GM21528 (cell line): ENCODE results near the gene MBL2.

Experiments
- ATAC-seq: cut with Tn5 transposase; IDR thresholded peaks from one replicate; pipeline ENCODE4 v1.9.1; 2021; ENCODE audit warnings: mild to moderate bottlenecking, moderate library complexity; ENCODE audit not compliant: unreplicated experiment, low FRiP score

MBL2 gene

DNA sequence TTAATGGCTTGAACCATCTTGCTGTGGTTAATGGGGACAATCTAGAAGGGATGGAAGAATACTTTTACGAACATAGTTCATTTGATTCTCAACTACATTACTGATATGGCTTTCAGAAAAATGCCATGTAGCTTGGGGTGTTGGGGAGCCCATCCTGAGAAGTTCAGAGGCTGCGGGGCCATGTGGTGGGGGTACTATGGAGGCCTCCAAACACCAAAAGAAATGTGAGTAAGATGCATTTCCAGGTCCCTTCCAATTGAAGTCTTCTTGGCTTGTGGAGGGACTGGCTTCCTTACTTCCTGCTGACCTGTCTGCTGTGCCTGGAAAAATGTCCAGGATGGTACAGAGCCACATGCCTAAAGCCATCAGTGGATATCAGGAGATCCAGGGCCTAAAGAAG lies 1.6 kb upstream of the MBL2 start:
- ATAC-seq: no peak

DNA sequence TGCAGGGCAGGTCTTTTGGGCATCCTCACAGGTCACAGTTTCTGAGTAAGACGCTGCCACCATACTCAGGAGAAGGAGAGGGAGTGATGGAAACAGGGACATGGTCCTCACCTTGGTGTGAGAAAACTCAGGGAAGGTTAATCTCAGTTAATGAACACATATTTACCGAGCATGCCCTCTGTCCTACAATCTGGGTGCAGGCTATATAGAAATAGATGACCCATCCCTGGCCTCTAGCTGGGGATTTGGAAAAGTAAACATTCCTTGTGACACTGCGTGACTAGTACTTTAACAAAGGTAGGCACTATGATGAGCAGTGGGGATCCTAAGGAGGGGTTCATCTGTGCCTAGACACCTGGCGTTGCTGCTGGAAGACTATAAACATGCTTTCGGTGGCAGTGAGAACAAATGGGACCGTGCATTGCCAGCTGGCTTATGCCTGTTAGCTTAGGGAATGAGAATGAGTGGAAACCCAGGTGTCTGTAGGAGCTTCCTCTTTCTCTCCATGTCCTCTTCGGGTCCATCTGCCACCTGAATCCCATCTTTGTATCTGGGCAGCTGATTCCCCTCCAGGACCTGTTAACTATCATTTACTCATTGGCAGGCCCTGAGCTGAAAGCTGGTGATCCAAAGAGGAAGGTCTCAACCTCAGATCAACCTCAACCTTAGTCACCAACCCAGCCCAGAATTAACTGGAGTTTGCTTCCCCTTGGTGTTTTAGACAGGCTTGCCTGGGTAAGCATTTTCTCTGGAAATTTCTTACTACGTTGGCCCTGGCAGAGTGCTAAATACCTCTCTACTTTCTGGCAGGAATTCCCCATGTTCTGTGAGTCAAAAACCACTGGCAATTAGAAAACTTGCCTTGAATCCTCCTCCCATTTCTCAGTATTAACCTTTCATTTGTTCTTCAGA lies 794 bp downstream of the MBL2 start:
- no peak for ATAC-seq

DNA sequence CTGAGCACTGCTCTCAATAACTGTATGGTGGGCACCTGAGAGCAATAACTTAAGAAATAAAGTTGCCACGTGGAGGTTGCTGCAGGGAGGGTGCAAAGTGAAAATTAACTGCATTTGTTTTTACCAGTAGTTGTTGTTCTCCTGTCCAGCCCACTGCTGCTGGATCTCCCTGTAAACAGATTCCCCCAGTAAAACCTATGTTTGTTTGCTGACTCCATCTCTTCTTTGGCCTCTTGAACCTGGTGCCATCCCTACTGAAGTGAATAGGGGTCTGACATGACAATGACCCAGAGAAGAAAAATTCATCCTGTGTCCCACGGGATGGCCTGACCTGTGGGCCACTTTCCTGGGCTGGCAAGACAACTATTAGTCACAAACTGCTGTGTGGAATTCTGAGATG lies 1.7 kb downstream of the MBL2 start:
- no peak for ATAC-seq

DNA sequence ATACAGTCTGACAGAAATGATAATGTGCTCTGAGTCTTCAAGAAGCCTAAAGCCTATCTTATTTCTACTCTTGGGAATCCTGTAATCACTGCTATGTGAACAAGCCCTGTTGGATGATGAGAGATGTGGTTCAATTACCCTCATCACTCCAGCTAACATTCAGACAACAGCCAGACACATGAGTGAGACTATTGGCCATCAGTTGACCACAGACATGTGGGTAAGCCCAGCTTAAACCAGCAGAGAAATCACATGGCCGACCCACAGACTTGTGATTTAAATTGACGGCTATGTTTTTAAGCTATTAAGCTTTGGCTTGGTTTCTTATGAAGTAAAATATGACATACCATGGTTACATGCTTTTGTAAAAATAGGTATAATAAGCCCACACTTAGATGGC lies 2.6 kb downstream of the MBL2 start:
- no peak for ATAC-seq

DNA sequence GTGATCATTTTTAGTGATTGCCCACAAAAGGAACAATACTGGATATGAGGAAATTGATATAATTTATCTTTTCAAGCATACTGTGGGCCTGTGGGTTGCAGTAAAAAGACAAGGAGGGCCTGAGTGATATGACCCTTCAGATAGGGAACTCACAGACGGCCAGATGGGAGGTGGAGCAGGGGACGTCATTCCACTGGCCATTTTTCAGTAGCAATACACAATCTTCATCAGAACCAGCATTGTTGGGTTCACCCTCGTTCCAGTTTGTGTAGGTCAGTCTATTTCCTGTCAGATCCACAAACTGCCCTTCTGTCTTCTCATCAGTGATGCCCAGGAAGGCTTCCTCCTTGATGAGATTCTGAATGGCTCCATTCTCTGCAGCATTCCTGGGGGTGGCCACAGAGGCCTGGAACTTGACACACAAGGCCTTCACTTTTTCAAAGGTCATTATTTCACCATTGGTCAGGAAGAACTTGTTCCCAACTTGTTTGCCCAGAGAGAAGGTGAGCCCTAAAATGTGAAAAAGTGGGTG lies 4.5 kb downstream of the MBL2 start:
- ATAC-seq: no peak

DNA sequence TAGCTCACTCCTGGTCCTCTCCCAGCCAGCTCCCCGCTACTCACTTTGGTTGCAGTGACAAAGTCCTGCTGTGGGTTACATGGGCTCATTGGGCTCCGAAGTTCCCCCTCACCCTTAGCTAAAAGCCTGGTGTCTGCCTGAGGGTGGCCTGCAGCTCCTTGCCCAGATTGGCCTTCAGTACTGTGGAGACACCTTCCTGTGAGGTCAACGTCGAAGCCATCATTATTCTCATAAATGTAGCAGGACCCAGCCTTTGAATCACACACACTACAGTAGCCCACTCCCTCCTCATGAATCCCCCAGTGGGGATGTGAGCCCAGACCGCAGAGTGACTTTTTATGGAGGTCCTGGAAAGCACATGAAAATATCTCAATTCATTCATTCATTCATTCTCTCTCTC lies 10.5 kb downstream of the MBL2 start:
- ATAC-seq: no peak

DNA sequence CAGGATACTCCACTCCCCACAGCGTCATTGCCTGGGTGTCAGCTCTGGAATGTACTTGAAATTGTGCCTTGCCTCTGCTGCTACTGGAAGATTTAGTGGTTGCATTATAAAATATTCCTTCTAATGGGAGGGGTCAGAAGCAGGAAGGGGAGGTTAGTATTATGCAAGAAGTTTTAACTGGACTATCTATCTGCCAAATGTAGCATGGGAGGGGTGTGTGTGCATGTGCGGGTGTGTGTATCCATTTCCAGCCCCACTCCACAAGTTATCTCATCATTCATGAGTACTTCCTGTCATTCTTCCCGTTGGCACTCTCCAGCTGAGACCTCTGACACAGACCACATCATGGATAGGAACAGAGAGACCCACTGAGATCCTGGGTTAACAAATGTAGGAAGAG lies 13.4 kb downstream of the MBL2 start:
- no peak for ATAC-seq

DNA sequence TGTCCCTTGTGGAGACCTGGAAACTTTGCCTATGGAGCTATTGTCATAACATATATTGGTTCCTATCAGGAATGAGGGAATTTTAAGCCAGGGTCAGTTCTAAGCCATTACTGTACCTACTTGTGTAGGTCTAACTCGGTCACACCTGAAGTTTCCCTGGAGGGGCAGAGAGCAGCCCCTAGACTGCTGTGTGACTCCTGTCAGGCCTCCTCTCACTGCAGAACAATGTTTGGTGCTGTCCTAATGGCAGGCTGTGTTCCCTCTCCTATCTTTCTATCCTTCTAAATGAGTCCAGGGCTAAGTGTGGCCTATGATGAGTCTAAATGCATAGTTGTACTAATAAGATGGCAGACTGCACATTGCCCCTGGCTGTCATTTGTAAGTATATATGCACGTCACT lies 14.2 kb downstream of the MBL2 start:
- no peak for ATAC-seq

DNA sequence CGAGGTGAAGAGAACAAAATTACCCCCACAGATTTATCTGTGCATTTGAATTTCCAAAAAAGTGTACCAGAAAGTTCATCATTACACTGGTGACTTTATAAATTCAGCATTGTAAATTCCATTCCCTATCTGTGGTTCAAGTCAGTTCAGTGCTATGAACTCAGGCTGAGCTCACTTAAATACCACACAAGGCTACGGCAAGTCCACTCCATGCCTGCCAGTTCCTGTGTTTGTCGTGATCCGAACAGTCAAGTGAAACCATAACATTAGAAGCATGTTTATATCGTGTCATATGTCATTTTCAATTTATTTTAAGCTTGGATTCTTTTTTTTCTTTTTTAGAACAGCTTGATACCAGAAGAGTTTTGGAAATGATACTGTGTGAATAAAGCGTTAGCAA lies 14.8 kb downstream of the MBL2 start:
- ATAC-seq: no peak

DNA sequence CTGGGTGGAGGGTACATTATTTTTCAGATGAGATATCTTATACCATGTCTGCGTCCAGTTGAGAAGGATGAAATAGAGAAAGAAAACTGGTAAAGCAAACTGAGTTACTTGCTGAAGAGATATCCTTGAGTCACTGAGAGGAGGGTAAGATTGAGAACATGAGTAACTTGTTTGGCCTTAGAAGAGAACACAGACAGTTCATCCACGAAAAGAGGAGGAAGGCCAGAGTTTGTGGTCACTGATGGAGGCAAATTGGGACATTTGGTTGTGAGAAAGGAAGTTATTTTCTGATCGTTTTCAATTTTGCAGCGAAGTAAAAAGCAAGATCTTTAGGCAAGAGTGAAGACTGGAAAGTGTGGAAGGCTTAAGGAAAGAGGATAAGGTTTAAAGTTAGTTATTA lies 15.6 kb downstream of the MBL2 start:
- ATAC-seq: no peak

DNA sequence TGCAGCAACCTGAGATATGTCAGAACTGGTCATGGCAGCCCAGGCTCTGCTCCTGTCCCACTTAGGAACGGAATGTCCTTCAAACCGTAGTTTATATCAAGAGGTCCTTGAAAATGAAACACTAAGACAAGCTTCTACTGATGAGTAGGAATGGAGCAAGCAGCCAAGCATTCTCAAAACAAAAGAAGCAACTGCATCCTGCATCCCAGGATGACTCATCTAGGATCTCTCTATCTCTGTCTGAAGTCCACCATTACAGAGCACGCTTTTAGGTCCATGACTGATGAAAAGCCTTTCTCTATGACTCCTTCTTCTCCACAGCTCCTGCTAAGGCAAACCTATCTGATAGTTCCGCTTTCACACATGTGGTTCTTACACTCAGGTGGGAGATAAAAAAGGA lies 16.3 kb downstream of the MBL2 start:
- no peak for ATAC-seq

DNA sequence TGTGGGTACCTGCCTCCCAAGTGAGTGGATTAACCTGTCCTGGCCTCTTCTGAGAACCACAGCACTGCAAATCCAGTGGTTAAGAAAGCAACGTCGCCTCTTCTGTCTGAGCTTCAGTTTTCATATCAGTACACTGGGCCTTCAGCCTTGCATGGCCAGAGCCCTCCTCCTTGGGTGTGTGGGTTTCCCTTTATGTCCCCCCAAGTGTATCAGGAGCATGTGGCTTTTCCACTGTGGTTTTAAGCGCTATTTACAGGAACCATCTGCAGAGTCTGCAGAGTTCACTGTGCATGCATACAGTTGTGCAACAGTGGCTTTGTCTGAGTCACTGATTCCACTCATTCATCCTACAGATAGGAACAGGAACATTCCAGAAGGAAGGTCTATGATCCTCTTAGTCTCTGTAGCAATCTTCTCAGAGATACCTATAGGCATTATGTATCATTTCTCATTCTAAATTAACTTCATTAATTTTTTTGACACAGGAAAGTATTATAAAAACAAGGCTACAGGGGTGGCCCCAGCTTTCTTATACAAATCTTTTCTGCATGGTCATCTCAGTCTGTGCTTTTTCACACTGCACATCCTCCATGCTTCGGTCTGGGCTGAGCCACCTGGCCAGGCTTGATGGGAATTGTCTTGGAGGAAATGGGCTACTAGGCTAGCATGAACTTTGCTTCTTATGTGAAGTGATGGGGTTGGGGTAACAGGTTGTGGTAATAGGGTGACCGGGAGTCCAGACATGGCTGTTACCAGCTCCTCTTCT lies 17.1 kb downstream of the MBL2 start:
- no peak for ATAC-seq

DNA sequence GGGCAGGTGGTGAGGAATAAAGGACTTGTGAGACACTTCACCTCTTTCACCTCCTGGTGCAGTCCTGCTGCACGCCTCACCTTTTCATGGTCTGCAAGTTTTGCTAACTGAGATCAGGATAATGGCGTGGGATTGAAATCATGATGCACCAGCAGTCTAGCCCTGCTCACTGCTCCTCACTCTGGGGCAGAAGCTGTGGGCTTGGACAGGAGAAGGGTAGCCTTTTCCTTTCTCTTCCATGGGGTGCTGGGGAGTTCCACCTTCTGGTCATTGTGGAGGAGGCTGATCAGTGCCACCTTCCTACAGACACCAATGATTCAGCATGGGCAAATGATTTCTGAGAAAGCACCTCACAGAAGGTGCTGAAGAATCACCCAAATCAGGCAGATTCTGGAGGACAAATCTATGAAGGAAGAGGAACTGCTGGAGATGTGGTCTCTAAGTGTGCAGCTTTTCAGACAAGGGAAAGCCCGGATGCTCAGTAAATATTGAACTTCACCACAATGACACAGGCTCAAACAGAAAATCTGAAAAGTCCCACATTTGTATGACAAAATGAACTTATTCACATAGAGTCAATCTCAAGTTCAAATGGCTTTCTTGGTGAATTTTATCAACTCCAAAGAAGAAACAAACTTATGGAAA lies 19.7 kb downstream of the MBL2 start:
- no peak for ATAC-seq

DNA sequence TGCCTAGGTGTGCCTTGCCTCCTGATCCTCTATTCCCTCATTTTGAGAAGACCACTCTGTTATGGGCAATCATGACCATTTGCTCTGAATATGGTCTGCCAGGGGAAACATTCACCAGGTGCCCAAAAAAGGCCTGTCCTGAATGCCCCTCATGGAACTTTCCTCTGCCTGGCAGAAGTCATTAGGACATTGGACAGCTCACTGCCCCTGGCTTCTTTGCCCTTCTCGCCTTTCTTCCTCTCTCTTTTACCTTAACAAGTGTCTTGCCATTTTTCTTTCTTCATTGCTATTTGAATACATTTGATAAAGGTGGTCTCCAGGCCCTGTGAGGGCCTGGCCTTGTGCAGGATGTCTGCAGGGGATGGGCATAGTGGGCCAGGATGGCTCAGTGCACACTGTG lies 20.3 kb downstream of the MBL2 start:
- ATAC-seq: no peak

DNA sequence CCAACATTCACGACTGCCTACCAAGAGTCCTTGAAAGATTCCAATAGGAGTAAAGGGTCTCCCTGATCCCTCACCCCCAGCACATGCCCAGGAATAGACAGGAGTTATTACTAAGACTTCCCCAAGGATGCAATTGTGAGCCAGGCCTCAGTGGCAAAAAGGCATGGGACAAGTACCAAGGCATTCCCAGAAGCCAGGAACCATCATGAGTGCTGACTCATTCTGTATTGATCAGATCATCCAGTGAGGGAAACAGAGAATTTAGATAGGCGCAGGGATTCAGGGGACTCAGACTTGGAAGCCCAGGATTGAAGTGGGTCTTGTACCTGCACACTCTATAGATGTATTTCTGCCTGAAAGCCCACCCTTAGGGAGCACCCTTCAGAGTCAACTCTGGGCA lies 21.2 kb downstream of the MBL2 start:
- ATAC-seq: no peak

DNA sequence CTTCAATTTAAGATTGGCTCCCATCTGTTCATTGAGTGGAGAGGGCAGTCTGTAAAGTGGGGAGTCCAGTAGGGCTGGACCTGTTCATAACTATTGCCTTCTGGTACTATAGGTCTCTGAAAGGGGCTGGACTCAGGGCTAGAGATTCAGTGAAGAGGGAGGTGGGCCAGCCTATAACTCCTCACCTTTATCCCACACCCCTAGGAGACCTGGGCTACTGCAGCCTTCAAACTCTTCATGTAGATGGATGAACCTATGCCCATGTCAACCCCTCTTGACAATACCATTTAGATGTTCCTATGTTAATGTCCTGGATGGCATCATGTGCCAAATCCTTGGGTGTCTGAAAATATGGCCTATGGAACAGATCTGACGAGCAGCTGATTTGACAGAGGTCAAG lies 22.0 kb downstream of the MBL2 start:
- ATAC-seq: no peak

DNA sequence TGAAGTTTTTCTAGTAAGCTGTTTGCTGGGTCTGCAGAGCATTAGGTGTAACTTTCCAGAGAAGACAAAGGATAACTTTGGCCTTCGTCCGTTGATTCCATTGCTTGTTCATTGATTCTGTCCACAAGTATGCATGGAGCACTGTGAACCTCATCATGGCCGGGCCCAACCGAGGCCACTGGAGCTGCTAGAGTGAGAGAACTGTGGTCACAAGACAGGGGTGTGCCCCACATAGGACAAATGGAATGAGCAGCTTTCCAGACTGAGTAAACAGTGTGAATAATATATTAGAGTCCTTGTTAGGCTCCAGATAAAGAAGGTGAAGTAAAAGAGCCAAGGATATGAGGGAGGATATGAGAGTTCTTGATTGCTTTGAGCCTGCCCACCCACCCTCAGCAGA lies 24.9 kb downstream of the MBL2 start:
- no peak for ATAC-seq

DNA sequence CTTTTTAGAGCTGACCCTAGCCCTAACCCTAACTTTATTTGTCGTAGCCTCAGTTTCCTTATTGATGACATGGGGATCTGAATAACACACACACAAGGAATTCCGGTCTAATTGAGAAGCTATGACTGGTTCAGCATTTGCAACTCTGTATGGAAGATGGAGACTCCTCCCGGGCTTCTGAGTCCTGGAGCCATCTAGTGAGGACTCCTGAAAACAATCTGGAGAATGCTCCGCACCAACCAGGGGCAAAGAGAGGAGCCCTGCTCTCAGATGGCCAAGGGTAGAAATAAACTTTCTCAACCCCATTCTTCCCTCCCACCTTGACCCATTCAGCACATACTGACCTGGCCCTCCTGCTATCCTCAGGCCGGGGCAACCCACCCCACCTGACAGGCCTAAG lies 26.4 kb downstream of the MBL2 start:
- no peak for ATAC-seq

DNA sequence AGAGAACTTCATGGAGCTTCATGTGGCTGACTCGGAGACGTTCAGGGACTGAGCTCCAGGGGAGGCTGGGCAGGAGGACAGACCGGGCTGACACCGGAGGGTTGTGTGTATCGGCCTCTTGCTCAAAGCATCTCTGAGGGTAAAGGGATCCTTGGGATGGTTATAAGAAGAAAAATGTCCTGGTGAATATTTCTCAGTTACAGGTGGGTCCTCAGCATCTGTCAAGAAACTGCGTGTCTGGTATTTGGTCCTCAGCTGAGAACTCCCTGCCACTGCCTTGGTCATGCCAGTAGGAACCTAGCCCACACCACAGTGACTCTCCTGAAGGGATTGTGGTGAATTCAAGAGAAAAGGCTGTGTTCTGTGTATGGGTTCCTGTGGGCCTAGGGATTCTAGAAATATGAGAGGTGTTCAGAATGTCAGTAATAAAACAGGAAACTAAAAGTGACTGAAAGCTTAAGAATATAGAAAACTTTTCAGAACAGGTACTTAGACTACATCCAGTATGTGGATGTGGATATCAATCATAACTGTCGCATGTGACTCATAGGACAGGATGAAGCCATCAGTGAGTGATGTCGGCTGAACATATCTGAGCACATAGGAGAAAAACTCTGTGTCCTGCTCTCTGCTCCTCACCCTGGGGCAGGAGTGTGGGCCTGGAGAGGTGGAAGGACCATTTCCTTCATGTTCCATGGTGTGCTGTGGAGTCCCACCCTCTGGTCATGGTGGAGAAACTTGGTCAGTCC lies 28.4 kb downstream of the MBL2 start:
- no peak for ATAC-seq

DNA sequence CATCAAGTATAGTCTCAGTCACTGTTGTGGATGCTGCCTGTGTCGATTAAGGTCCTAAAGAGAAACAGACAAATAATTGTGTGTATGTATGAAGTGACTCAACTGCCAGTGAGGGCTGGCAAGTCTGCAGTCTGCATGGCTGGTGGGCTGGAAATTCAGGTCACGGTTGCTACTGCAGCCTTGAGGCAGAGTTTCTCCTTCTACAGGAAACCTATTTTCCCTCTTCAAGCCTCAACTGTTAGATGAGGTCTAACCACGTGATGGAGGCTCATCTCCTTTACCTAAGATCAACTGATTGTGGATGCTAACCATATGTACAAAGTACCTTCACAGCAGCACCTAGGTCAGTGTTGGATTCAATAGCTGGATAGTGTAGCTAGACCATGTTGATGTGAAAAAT lies 29.9 kb downstream of the MBL2 start:
- ATAC-seq: no peak

DNA sequence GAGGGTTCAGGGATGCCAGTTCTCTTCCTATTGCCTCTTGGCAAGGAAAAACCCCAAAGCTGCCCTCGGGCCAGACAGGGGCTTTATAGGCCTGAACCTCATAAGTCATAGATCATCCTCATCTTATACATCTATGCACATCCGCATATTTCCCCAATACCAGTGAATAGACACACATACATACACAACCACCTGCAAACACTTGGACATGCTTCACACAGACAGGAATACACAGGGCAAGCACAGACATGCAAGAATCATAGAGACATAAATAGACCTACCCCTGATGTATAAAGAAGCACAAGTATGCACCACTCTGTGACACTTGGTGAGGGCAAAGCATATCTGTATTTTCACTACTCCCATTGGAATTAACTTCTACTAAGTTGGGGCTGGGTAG lies 30.7 kb downstream of the MBL2 start:
- no peak for ATAC-seq
